HG03064 (cell line): ENCODE measurements around the gene TENT4A.

ENCODE experiments used
- ATAC-seq: cut with Tn5 transposase; IDR thresholded peaks from one replicate; pipeline ENCODE4 v1.9.1; 2021; ENCODE audit warnings: low read depth; ENCODE audit not compliant: unreplicated experiment

Gene TENT4A

GRCh38 chr5:6749026-6749716 is 35.9 kb downstream of the TENT4A start:
- ATAC-seq = no peak

DNA sequence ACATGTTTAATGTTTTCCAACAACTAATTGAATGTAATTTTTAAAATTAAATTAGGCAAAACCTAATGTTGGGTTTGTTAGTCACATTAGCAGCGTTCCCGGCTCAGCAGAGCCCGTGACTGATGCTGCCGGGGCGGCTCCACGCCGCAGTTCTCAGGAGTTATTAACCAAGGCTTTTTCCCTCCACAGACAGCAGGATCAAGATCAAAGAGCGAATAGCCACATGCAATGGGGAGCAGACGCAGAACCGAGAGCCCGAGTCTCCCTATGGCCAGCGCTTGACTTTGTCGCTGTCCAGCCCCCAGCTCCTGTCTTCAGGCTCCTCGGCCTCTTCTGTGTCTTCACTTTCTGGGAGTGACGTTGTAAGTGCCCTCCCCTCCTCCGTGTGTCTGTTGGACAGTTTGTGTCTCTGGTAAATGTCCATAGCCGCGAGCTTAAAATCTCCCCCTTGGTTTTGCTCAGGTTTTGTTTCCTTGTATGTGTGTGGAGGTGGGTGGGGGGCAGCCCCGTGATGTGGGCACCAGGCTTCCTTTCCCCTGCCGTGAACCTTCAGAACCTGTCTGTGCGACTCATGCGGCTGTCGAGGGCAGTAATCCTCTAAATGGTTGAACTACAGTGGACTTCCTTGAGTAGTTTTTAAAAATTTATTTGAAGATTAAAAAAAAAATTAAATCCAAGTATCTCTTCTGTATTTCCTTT is 37.1 kb downstream of the TENT4A start:
- ATAC-seq = no peak

DNA sequence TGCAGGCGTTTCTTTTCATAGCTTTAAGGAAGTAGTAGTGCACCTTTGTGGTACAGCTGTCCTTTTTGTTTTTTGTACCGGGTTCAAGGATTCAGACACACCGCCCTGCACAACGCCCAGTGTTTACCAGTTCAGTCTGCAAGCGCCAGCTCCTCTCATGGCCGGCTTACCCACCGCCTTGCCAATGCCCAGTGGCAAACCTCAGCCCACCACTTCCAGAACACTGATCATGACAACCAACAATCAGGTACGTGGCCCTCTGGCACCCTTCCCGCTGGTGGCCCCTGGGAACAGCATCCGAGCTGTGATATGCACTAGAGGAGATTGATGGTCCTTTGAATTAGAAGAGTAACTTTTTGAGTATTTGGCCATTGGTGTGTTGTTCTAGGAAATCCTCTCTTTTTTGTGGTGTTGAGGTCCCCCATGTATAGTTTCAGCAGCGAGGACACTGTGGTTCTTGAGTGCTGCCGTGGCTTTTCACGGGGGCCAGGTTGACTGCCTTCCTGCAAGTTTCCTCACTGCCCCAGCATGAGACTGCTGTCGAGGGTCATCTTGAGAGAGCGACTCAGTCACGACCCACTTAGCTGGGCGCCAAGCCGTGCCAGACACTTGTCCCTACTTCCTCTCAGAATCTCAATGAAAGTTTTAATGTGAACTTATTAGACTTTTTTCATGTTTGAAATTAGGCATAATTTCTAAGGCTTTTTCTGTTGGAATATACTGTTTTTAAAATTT is 37.9 kb downstream of the TENT4A start:
- ATAC-seq = no peak

DNA sequence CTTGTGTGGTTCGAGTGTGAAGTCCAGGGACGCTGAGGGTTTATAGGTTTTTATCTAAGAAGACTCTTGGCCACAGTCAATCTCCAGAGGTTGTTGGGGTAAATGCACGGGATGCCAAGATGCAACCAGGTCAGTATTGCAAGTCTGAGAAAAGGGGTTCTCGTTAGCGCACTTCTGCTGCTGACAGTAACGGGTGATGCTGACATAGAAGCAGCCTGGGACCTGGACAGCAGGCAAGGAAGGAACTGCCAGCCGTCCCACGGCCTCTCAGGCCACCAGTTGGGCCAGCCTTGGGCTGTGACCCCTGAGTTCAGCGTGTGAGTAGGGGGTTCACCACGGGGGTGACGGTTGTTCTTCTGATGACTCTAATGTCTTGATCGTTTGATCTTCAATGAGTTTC is 39.0 kb downstream of the TENT4A start:
- no peak for ATAC-seq

DNA sequence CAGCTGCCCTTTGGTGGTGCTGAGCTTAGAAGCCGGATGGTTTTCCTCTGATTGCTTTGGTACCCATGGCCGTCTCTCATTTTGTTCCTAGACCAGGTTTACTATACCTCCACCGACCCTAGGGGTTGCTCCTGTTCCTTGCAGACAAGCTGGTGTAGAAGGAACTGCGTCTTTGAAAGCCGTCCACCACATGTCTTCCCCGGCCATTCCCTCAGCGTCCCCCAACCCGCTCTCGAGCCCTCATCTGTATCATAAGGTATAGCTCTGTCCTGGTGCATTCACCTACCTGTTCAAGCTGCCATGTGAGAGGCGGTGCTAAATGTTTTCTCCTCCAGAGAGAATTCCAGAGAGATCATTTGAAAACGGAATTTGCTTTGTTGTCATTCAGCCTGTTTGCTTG is 39.5 kb downstream of the TENT4A start:
- no peak for ATAC-seq

DNA sequence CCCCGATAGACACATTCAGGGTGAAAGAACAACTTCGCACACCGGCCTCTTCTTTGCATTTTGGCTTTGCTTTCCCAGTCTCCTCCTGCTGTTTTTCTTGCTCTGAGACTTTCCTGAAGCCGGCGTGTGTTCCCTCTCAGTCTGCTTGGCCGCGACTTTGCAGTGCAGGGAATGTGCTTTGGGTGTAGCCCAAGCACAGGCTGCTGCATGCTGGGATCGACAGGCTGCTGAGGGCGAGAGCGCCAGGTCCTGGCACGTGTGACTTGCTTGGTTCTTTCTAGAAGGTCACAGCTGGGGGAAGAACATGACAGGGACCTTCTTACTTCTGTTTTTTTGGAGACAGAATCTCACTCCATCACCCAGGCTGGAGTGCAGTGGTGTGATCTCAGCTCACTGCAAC is 40.6 kb downstream of the TENT4A start:
- ATAC-seq = no peak

DNA sequence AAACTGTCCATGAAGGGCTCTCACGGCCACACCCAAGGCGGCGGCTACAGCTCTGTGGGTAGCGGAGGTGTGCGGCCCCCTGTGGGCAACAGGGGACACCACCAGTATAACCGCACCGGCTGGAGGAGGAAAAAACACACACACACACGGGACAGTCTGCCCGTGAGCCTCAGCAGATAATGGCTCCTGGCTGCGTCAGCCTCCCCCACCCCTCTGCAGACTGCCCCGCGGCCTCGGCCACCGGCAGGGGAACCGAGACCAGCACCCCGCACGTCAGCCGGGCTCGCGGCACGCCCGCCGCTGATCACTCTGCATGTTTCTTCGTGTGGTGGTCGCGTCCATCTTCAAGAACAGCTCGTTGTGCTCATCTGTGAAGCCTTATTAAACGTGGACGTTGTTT is 41.5 kb downstream of the TENT4A start:
- no peak for ATAC-seq

DNA sequence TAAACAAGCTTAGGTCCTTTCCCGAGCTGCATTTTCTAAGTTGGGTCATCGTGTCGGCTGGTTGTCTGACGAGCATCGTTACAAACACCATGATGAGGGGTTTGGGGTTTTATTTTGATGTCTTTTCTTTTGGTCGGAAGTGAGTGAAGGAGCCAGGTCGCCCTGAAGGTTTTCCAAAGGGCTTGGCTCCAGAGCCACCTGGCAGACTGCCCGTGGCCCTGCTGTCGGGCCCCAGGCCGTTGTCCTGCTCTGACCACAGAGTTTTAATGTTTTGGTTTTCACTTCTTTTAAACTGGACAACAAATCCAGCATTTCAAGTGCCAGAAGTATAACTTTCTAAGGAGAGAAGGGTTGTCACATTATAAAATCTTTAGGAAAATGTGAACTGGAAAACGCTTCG is 42.3 kb downstream of the TENT4A start:
- ATAC-seq = no peak

- no peak for ATAC-seq
Observed at GRCh38 chr5:6755941-6756340, 42.7 kb downstream of the TENT4A start.

DNA sequence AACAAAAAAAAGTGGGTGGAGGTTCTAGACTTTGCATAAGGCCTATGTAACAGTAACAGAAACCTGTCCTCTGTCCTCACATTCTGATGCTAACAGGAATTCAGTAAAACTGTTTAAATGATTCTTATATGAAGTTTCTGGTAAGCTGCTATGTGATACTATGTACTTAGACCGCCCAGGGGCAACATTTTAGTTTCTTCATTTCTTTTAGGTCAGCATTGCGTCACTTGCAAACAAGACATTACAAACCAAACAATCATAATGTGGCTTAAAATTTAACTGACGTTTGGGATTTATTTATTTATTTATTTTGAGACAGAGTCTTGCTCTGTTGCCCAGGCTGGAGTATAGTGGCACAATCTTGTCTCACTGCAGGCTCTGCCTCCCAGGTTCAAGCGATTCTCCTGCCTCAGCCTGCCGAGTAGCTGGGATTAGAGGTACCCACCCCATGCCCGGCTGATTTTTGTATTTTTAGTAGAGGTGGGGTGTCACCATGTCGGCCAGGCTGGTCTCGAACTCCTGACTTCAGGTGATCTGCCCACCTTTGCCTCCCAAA is 44.3 kb downstream of the TENT4A start:
- no peak for ATAC-seq

DNA sequence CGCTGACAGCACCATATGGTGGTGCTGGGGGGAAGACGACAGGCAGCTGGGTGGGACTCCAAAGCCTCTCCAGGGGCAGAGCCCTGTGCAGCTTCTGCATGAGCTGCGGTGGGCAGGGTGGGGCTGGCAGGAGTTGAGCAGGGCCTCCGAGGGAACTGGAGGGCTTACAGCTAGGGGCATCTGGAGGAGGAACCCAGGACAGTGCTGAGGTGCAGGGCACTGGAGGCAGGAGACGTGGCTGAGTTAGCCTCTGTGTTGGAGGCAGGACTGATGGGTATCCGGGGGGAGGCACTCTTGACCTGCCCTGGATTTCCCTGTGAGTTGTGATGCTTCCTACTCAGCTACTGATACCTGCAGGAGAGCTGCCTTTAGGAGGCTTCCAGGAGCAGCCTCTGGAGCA is 45.0 kb downstream of the TENT4A start:
- no peak for ATAC-seq

DNA sequence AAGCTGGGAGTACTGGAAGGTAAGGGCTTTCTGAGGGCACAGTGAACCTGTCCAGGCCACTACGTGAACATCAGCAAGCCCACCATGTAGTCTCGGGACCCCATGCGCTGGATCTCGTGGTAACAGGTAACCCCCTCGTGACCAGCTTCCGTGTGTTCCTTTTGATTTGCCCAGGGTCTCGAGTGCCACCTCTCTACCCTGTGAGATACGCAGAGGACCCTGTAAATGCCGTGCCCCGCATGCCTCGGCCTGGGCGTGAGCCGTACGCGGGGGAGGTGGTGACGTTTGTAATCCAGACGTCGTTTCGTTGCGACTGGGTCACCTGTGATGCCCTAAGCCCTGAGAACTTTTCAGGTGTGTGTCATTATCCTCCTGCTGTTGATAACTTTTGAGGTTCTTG is 45.5 kb downstream of the TENT4A start:
- ATAC-seq = no peak

- no peak for ATAC-seq
Observed at GRCh38 chr5:6759401-6759800, 46.2 kb downstream of the TENT4A start.

DNA sequence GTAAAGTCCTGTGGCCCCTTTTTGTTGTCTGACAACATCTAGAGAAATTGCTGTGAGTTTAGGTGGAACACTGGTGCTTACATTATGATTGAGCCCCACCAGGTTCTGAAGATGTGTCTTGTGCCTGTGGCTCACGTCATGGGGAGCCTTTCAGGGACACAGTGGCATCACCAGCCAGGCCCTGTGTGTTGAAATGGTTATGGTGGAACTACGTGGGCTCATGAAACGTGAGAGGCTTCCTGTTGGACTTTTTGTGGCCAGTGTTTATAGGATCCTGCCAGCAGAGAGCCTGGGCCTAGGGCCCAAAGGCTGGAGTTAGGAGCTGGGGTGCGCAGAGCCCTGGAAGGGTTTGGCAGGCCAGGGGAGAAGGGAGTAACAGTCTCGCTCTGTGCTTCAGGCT is 46.8 kb downstream of the TENT4A start:
- no peak for ATAC-seq

DNA sequence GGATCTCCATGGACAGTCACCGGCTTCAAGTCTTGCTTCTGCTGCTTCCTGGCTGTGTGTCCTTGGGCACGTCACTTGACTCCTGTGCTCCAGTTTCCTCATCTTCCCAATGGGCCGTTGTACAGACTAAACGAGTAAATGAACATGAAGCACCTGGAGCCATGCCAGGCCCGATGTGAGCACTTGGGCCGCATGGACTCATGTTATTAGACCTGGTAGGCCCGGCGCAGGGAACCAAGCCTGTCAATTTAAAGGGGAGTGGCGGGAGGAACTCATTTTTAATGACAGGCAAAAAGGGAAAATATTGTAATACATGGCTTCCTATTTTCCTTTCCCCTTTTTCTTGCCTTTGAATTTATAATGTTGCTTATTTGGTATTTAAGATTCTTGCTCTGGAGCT is 47.5 kb downstream of the TENT4A start:
- no peak for ATAC-seq

DNA sequence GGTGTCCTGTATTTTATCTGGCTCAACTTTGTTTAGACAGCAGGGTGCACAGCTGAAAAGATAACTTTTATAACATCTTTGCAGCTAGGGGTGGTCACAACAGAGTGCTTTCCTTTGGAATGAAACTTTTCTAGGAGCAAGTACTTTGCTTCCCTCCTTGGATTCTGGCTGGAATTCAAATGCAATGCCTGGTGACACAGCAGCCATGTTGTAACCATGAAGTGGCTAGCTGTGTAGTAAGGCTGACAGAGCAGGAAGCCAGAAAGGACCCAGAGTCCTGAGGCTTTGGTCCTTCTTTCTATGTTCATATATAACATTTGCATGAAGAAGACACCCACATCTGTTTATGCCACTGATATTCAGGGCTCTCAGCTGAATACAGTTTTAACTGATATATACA is 48.1 kb downstream of the TENT4A start:
- no peak for ATAC-seq

DNA sequence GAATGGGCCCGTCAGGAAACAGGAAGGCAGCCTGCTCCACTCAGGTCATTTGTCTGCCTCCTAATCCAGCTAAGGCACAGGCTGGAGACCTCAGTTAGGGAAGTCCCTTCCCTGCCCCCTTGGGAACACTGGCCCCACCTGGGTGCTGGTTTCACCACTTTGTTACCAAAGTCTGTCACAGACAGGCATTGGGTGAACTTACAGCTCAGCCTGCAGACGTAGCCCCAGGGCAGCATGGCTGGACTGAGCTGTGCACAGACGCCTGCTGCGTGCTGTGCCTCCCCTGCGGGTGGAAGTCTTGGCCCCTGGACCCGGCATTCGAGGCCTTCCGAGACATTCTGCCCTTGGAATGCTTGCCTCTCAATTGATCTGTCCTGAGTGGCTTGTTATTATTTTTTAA is 48.9 kb downstream of the TENT4A start:
- no peak for ATAC-seq

GRCh38 chr5:6762697-6763096 is 49.5 kb downstream of the TENT4A start:
- no peak for ATAC-seq

GRCh38 chr5:6763191-6763590 is 50.0 kb downstream of the TENT4A start:
- no peak for ATAC-seq

DNA sequence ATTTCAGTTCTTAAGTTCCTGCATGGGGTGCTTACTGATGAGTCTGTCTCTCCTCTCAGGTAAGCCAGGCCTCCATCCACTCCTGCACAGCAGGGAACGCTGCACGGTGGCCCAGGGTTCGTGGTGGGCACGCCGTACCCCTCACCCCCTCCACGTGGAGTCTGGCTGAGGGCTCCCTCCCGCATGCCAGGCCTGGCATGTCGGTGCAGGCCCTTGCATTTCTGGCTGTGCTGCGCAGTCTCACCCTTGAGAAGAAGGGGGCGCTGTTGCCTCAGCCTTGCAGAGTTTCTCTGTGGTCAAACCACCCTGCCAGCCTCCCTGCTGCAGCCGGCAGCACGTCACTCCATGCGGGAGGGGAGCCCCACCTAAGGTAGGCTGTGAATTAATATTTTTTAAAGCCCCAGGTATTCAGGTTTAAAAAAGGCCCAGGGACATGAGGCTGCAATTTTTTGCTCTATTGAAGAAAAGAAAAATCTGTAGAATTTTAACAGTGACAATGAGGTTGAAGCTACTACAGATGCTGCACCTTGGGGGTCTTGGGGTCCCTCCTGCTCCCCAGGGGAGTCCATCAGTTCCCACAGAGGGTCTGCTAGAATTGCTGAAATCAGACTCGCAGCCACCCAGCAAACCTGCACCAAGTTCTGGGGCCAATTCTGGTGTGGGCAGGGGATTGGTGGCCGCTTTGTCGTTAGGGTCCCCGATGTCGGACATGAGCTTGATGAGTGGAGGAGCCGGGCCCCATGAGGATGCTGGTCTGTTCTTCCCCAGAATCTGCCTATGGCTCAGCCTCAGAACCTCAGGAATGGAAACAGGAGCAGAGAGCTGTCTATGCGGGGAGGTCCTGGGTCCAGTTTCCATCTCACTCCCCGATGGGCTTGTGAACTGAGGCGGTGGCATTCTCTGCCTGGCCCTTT is 52.6 kb downstream of the TENT4A start:
- ATAC-seq = peak; percentile 82
